Fibroblast of villous mesenchyme (primary cell): ENCODE data around the gene ST8SIA1. TPM values are rescaled to one million over a fixed set of nuclear protein-coding genes. Genes with fewer than 3 reads are reported as not detected.
"Not testable (repeated sequence)": the region's sequence is repeated elsewhere in the genome, so short reads cannot be mapped to it uniquely, and the experiment has no call there.

Experiments
- DNase-seq: peaks from one replicate; pipeline ENCODE4 v3.0.0-alpha.2; 2010; ENCODE audit warnings: low read depth
- H3K4me3 ChIP-seq: 2 replicates; pipeline ENCODE4 v1.5.1; 2011; ENCODE audit warnings: low read depth, mild to moderate bottlenecking, low read length
- total RNA-seq: library from RNA; depleted of rRNA; stranded (reverse); fragments of >200 nt; gene quantifications from 2 replicates; pipeline ENCODE4 v1.2.3, GENCODE V29; 2012
- TF ChIP-seq, protein P1 (sequence below): IDR thresholded peaks from 2 replicates; pipeline ENCODE4 v1.5.1; 2012; ENCODE audit warnings: low read depth, mild to moderate bottlenecking, low read length; ENCODE audit not compliant: insufficient read depth

The ST8SIA1 gene
- total RNA-seq, 1 donor, result 0.43 TPM

DNA sequence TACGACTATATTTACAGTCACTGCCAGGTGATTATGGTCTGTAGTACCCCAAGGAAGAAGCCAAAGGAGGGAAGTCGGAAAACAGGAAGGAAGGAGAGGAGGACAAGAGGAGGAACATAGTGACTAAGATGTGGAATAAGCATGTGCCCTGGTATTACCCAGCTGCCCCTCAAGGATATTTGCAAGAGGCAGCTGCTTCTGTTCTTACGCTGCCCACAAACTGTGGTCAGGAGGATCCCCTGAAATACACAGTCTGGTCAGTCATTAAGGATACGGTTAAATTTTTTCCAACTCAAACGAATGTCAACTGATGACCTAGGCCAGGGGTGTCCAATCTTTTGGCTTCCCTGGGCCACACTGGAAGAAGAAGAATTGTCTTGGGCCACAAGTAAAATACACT is 162.0 kb downstream of the ST8SIA1 start:
- TF ChIP-seq, protein P1, sequence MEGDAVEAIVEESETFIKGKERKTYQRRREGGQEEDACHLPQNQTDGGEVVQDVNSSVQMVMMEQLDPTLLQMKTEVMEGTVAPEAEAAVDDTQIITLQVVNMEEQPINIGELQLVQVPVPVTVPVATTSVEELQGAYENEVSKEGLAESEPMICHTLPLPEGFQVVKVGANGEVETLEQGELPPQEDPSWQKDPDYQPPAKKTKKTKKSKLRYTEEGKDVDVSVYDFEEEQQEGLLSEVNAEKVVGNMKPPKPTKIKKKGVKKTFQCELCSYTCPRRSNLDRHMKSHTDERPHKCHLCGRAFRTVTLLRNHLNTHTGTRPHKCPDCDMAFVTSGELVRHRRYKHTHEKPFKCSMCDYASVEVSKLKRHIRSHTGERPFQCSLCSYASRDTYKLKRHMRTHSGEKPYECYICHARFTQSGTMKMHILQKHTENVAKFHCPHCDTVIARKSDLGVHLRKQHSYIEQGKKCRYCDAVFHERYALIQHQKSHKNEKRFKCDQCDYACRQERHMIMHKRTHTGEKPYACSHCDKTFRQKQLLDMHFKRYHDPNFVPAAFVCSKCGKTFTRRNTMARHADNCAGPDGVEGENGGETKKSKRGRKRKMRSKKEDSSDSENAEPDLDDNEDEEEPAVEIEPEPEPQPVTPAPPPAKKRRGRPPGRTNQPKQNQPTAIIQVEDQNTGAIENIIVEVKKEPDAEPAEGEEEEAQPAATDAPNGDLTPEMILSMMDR, result no peak
- DNase-seq, result no peak

DNA sequence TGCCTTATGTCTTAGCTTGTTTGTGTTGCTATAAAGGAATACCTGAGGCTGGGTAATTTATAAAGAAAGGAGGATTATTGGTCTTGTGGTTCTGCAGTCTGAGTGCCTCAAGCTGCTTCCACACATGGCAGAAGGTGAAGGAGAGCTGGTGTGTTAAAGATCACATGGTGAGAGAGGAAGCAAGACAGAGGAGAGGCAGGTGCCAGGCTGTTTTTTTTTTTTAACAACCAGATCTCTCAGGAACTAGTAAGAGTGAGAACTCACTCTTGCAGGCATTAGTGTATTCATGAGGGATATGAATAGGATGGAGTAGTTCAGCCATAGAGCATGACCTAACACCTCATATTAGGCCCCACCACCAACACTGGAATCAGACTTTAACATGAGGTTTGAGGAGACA is 165.1 kb downstream of the ST8SIA1 start:
- no peak for DNase-seq
- TF ChIP-seq, protein P1, result no peak
- no peak overlapping the region for H3K4me3 ChIP-seq

More for the DNA sequence above, 162.0 kb downstream of the ST8SIA1 start:
- no peak overlapping the region for H3K4me3 ChIP-seq

DNA sequence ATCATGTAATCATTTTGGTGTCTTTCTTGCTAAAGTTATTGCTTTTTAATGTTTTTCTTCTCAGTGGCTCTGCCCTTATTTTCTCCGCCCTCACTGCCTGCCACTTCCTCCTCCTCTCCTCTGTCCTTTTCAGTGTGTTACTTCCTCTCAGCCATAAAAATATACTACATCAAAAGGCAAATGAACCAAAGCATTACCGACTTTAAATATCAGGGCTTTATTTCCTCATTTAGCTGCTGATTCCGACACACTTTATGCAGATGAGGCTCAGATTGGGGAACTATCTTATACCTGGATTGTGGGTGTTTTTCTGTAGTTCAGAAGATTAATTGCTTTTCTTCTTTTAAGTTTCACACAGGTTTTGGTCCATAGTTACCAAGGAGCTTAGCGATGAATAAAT is 170.4 kb downstream of the ST8SIA1 start:
- no peak for DNase-seq
- H3K4me3 ChIP-seq, result no peak overlapping the region
- TF ChIP-seq, protein P1, result no peak

DNA sequence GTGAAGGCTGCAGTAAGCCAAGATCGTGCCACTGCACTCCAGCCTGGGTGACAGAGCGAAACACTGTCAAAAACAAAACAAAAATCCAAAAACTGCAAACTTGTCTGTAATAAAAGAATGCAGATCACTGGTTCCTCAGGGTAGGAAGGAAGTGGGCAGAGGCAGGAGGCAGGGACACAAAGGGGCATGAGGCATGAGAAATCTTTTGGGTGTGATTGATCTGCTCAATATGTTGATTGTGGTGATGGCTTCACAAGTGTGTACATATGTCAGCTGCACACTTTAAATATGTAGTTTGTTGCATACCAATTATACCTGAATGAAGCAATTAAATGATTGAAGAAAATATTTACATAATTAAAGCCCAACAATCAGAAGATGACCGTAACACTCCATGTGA is 170.9 kb downstream of the ST8SIA1 start:
- no peak overlapping the region for H3K4me3 ChIP-seq
- TF ChIP-seq, protein P1, result no peak
- no peak for DNase-seq

DNA sequence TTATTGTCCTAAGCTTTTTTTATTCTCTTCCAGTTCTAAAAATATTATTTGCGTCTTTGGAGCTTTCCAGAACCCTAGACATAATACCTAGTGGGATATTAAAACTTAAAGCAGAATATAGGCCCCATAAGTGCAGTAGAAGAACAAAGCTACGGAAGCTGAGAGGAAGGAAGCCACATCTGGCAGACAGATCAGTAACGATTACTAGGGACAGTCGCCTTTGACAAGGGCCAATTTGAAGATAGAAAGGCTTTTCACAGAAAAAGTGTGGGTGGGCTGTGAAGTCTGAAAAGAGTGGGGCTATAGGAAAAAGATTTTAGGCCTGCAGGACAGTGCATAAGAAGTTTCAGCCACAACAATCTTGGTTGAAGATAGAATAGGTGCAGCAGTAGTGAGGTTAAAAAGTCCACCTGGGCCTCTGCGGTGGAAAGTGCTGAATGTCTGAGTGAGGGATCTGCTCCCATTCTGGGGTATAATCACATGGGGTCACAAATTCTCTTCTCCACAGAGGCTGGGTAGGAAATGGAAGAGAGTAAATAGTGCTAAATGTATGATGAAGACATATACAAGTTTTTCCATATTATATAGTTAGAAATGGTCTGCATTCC is 174.0 kb downstream of the ST8SIA1 start:
- DNase-seq, result no peak
- no peak overlapping the region for H3K4me3 ChIP-seq
- TF ChIP-seq, protein P1, result no peak

DNA sequence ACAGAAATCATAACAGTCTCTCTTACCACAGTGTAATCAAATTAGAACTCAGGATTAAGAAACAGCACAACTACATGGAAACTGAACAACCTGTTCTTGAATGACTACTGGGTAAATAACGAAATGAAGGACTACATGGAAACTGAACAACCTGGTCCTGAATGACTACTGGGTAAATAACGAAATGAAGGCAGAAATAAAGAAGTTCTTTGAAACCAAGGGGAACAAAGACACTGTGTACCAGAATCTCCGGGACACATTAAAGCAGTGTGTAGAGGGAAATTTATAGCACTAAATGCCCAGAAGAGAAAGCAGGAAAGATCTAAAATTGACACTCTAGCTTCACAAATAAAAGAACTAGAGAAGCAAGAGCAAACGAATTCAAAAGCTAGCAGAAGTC is 185.2 kb downstream of the ST8SIA1 start:
- DNase-seq, H3K4me3 ChIP-seq: not testable (repeated sequence)

DNA sequence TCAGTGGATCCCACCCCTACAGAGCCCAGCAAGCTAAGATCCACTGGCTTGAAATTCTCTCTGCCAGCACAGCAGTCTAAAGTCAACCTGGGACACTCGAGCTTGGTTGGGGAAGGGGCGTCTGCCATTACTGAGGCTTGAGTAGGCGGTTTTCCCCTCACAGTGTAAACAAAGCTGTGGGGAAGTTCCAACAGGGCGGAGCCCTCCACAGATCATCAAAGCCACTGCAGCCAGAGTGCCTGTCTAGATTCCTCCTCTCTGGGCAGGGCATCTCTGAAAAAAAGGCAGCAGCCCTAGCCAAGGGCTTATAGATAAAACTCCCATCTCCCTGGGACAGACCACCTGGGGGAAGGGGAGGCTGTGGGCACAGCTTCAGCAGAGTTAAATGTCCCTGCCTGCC is 187.8 kb downstream of the ST8SIA1 start:
- H3K4me3 ChIP-seq, DNase-seq: not testable (repeated sequence)

Other genes with a start within 250 kb of the ST8SIA1 start
- gene C2CD5, start 209.8 kb upstream of the ST8SIA1 start, total RNA-seq, result 18.4 and 22.0 TPM in 2 replicates